Daoy (cell line): ENCODE data around the gene MAG. TPM values are rescaled to one million over a fixed set of nuclear protein-coding genes. Genes with fewer than 3 reads are reported as not detected.
"Not testable (repeated sequence)": the region's sequence is repeated elsewhere in the genome, so short reads cannot be mapped to it uniquely, and the experiment has no call there.

Source experiments
- DNase-seq: peaks from one replicate; pipeline ENCODE4 v3.0.0-alpha.2; 2015; ENCODE audit warnings: low read depth
- total RNA-seq: library from RNA; depleted of rRNA; stranded (reverse); fragments of >200 nt; shearing (Covaris generic); gene quantifications from 2 replicates; pipeline ENCODE4 v1.2.3, GENCODE V29; 2014

MAG gene
- total RNA-seq, 1 experiment from 2014 or later, result not detected

DNA sequence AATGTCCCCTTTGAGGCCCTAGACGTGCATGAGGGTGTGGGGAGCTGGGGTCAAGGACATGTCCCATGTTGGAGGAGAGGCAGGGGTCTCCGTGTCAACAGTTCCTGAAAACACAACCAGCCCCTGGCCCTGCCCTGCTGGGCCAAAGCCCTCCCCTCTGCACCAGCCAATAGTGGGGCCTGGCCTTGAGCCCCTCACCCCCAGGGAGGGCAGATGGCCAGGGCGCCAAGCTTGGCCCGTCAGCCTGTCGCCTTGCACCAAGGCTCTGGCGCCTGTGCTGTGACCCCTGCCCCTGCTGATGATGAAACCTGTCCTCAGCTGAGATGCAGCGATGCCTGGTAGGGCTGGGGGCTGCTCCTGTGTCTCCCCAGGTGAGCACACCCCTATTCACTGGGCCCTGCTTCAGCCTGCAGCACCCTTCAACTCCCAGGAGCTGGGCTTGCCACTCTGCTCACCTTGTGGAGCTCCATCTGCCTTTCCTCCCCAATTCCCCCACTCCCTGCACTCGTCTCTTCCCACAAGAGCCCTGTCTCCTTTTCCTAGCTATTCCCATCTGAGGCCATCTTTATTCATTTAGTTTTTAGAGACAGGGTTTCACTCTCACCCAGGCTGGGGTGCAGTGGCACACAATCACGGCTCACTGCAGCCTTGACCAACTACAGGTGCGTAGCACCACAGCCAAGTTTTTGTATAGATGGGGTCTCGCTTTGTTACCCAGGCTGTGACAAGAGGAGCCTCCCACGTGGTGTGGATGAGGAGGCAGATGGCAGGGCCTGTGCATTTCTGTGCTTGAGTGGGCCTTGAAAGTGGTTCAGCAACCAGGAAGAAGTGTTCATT is 11.8 kb upstream of the MAG start:
- no peak for DNase-seq

DNA sequence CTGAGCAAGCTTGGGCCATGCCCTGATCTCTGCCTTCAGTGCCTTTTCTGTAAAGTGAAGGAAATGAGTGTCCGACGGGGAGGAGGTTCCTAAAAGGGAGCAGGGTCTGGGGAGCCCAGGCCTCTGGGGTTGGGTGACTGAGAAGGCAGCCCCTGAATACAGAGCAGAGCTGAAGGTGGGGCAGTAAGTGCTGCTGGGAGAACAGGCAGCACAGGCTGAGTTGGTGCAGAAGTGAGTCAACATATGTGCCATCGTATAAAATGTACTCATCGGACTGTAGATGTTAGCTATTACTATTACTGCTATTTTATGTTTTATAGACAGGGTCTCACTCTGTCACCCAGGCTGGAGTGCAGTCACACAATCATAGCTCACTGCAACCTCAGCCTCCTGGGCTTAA is 10.7 kb upstream of the MAG start:
- no peak for DNase-seq

DNA sequence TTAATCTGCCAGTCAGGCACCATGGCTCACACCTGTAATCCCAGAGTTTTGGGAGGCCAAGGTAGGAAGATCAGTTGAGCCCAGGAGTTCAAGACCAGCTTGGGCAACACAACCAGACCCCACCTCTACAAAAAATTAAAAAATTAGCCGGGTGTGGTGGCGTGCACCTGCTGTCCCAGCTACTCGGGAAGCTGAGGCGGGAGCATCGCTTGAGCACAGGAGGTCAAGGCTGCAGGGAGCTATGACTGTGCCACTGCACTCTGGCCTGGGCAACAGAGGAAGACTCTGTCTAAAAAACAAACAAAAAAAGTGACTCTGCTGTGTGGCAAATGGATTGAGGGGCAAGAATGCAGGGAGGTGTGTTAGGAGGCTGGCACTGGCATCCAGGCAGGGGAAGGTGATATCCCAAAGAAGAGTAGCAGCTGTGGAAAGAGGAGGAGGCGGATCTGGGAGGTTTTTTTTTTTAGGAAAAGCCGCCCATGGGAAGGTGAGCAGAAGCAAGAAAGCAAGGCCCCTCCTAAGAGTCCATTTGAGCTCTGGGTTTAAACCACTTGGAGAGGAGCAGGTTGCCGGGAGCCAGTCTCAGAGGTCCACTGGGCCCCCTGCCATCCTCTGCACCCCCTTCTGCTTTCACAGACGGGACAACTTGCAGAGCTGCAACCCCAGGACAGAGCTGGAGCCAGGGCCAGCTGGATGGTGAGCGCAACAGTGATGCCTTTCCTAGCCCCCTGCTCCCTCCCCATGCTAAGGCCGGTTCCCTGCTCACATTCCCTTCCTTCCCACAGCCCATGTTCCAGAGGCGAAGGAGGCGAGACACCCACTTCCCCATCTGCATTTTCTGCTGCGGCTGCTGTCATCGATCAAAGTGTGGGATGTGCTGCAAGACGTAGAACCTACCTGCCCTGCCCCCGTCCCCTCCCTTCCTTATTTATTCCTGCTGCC is 7.5 kb upstream of the MAG start:
- DNase-seq, result no peak

DNA sequence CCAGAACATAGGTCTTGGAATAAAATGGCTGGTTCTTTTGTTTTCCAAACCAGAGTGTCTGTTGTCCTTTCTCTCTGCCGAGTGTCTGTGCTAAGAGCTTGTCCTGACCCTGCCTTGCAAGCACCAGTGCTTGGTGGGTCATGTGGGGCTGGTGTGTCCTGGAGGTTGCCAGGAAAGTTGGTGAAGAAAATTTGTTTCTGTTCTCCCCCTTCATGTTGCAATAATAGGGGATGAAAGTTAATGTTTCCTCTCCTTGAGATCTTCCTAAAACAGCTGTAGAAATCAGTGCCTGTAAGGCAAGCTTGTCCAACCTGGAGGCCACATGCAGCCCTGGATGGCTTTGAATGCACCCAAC is 6.9 kb upstream of the MAG start:
- no peak for DNase-seq

DNA sequence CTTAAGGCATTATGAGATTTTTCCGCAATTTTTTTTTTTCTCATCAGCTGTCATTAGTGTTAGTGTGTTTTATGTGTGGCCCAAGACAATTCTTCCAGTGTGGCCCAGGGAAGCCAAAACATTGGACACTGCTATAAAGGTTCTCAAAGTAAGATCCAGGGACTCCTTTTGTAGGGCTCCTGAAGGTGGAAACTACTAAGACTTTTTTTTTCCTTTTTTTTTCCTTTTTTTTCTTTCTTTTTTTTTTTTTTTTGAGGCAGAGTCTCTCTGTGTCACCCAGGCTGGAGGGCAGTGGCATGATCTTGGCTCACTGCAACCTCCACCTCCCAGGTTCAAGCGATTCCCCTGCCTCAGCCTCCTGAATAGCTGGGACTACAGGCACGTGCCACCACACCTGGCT is 6.5 kb upstream of the MAG start:
- not testable (repeated sequence) for DNase-seq

DNA sequence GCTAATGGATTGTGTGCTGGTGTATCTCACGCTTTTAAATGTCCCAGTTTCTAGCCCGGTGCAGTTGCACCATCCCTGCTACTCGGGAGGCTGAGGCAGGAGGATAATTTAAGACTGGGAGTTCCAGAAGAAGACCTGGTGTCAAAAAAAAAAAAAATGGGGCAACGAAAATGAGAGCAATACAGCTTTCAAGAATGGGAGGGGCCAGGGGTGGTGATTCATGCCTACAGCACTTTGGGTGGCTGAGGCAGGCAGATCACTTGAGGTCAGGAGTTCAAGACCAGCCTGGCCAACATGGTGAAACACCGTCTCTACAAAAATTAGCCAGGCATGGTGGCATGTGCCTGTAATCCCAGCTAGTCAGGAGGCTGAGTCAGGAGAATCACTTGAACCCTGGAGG is 5.9 kb upstream of the MAG start:
- not testable (repeated sequence) for DNase-seq

DNA sequence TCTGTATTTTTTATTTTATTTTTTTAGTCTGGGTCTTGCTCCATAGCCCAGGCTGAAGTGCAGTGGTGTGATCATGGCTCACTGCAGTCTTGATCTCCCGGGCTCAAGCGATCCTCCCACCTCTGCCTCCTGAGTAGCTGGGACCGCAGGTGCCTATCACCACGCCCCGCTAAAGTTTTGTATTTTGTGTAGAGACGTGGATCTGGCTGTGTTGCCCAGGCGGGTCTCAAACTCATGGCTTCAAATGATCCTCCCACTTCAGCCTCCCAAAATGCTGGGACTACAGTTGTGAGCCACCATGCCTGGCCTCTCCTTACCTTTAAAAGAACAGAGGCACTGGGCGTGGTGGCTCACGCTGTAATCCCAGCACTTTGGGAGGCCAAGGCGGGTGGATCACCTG is 4.2 kb upstream of the MAG start:
- DNase-seq, result no peak

DNA sequence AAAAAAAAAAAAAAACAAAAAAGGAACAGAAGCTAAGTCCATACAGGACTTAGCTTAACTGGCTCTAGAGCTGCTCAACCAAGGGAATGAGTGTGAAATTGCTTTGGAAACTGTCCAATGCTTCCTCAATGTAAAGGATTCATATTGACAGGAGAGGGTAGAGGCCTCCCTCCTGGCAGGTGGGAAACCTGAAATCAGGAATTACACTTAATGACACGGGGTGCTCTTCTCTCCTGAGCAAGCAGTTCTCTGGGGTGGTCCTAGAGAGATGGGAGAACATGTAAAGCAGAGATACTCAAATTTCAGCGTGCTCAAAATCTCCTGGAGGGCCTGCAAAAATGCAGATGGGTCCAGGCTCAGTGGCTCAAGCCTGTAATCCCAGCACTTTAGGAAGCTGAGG is 3.6 kb upstream of the MAG start:
- no peak for DNase-seq

DNA sequence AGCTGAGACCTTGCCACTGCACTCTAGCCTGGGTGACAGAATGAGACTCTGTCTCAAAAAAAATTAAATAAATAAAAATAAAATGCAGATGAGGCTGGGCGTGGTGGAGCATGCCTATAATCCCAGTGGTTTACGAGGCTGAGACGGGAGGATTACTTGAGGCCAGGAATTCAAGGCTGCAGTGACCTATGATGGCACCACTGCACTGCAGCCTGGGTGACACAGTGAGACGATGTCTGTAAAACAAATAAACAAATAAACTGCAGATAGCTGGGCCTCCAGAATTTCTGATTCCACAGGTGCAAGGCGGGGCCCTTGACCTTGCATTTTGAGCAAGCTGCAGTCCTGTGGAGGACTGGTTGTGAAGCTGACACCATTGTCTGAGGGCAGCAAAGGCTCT is 3.1 kb upstream of the MAG start:
- DNase-seq, result no peak

DNA sequence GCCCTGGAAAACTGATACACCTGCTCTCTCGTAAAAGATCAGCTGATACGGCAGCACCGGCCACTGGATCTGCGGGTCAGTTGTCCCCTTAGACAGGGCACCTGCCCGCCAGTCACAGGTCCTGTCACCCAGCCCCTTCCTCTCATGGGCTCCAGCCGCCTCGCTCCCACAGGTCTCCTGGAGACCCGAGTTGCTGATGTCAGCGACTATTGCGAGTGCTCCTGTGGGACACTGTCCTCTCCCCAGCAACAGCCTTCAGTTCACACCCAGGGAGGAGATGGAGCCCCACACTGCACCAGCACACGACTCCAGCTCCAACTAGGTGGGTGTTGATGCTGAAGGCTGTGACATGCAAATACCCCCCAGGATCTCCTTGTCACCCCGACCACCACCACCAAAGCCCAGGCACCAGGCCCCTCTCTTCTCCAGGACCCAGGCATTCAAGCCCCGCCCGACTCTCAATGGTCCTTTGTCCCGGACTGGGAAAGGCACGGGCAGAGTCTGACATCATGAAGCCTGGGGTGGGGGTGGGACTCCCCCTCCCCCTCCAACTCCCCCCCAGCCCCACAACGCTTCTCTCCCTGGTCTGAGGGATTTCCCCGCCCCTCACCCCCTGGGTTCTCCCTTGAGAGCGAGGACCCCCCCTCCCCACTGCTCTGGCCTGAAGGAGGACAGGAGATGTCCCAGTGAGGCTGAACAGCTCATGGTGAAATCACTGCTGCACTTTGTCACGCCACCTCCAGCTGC is 1.4 kb upstream of the MAG start:
- no peak for DNase-seq

DNA sequence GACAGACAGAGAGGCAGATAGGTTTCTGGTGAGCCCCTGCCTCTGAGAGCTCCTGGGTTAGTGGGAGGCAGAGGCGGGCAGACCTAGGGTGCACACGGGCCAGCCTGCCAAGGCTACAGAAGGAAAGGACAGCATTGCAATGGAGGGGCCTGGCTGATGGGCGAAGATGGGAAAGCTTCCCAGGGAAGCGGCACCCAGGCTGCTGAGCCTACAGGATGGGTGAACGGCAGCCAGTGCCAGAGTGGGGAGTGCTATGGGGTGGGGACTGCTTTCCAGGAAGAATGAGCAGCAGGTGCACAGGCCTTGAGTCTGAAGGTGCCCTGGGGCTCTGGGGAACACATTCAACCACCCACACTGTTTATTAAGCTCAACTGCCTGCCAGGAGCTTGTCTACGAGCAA is 702 bp upstream of the MAG start:
- no peak for DNase-seq

DNA sequence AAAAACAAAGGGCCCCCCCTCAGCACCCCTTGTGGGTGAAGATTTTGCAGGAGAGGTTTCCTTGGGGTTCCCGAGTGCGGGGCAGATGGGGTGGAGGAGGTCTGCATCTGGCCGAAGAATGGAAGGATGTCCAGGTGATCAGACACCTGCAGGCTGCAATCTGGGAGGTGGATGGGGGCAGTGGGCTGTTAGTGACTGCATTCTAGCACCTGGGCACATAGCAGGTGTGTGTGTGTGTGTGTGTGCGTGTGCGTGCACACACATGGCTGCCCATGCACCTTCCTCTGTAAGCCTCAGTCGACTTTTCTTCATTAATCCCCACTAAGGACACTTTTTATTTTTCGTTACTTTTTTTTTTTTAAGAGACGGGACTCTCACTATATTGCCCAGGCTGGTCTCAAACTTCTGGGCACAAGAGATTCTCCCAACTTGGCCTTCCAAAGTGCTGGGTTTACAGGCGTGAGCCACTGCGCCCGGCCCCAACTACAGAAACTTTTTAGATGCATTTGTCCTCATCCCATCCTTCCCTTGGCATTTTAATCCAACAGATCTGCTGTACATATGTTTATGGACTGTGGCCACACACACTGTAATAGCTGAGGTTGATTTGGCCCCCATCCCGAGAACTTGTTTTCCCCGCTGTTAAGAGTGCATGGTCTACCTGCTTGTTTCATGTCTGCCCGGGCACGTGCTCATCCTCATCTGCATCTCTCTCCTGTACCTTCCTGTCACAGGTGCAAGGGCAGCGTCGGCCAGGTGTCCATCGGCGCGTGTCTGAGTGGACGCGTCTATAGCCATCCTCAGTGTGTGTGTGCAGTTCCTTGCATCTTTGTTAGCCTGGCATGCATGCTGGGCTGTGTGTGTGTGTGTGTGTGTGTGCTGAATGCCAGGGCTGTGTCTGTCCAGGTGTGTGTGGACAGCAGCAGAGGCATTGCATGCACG is 731 bp downstream of the MAG start:
- no peak for DNase-seq

DNA sequence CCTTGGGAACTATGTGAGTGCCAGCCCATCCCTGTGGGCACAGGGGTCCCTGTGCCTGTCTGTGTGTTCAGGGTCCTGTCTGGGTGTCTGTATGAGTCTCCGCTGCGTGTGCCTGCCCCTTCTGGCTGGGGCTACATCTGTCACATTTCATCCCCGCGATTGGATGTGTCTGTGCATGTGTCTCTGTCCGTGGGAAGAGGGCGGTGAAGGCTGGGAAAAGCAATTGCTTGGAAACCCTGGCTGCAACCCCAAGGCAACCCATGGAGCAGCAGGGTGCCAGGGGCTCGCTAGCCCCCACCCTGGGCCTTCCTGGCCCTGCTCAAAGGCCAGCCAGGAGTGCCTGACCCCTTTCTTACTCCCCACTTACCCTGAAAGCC is 1.4 kb downstream of the MAG start:
- no peak for DNase-seq

DNA sequence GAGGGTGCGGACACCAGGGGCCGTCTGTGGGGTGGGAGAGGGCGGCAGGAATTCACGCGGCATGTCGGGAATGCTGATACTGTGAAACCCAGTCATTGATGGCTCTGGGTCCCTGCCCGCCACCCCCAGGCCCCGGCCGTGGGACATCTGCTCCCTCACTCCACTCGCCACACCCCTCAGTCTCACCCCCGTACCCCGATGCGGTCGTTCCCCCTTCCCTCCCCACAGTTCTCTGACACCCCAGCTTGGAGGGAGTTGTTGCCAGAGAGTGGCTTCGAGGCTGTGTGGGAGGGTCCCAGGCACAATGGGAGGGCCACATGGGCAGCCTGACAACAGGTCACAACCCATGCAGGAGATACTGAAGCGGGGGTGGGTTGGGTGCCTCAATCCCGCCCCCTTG is 1.8 kb downstream of the MAG start:
- DNase-seq, result no peak

DNA sequence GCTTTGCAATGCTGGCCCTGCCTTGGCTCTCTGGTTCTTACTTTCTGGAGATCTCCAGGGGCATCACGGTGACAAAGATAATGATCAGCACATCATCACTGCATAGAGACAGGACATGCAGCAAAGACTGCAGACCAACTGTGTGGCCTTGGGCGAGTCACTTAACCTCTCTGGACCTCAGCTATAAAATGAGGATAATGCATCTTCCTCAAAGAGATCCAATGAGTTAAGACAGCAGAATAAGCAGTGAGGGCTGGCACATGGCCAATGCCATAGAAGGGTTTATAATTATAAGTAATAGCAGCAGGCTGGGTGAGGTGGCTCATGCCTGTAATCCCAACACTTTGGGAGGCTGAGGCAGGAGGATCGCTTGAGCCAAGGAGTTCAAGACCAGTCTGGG is 2.4 kb downstream of the MAG start:
- DNase-seq, result no peak

DNA sequence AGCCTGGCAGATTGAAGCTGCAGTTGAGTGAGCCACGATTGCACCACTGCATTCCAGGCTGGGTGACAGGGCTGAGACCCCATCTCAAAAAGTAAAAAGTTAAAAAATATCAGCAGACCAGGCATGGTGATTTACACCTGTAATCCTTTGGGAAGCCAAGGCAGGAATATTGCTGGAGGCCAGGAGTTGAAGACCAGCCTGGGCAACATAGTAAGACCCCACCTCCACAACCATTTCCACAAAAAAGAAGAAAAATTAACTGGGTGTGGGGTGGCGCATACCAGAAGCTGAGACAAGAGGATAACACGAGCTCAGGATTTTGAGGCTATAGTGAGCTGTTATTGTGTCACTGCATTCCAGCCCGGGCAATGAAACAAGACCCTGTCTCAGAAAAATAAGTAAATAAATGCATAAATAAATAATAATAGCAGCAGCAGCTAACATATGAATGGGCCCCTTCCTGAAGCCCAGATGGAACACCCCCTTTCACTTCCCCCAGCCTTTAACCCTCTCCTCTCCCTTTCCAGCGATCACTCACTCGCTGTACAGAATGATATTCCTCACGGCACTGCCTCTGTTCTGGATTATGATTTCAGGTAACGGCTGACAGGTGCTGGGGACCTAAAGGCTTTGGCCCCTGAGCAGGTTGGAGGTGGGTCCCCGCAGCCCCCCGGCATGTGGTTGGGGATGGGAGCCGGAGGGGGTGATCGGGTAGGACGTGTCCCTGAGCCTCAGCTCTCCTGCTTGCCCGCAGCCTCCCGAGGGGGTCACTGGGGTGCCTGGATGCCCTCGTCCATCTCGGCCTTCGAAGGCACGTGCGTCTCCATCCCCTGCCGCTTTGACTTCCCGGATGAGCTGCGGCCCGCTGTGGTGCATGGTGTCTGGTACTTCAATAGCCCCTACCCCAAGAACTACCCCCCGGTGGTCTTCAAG is 3.2 kb downstream of the MAG start:
- DNase-seq, result no peak

DNA sequence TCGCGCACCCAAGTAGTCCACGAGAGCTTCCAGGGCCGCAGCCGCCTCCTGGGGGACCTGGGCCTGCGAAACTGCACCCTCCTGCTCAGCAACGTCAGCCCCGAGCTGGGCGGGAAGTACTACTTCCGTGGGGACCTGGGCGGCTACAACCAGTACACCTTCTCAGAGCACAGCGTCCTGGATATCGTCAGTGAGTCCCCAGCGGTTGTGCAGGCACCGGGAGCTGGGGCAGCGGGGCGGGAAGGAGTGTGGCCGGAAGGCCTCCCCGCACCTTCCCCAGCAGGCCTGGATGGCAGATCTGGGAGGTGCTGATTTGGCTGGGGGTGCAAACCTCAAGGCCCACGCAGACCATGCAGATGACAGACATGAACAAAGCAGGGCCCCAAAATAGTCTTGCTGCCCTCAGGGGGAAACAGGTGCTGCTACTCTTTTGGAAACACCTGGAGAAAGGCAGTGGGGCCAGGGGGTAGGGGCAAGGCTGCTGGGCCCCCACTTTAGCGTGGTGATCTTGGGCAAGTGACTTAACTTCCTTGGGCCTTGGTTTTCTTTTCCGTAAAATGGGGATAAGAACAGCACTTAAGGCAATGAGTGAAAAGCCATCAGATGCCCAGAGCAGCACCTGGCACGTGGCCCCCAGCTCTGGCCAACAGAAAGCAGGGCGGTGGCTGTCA is 4.0 kb downstream of the MAG start:
- DNase-seq, result no peak

DNA sequence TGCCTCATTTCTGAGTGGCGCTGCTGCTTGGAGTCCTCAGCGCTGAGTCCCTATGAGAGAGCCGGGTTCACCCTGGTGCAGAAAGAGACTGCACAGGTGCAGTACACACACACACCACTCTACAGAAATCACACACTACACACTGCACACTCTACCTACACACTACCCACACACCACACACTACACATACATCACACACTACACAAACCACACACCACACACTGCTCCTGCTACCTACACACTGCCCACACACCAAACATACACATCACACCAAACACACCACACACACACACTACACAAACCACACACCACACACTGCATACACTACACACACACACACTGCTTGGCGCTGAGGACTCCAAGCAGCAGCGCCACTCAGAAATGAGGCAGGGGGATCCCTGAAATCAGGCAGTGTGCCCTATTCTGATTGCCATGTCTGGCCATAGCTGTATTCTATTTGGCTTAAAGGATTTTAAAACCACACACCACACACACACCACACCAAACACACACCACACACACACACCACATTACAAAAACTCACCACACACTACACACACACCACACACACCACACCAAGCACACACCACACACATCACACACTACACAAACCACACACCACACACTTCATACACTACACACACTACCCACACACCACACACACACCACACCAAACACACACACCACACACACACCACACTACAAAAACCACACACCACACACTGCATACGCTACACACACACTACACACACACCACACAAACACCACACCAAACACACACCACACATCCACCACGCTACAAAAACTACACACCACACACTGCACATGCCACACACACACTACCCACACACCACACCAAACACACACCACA is 4.9 kb downstream of the MAG start:
- no peak for DNase-seq

DNA sequence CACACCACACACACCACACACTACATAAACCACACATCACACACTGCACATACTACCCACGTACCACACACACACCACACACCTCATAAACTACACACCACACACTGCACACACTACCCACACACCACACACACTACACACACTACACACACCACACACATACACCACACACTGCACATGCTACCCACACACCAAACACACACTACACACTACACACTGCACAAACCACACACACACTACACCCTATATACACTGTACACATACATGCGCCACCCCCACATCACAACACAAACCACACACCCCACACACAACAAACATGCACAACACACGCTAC is 5.5 kb downstream of the MAG start:
- no peak for DNase-seq
